Stimulated activated CD4-positive, alpha-beta T cell treated with anti-CD3 and anti-CD28 coated beads, Interleukin-15, amount 100 ng/mL, for 24 hours (primary cell): ENCODE measurements around the gene CDK5.
"Not testable (repeated sequence)": the region's sequence is repeated elsewhere in the genome, so short reads cannot be mapped to it uniquely, and the experiment has no call there.

ENCODE experiments used
- DNase-seq: peaks from one replicate; pipeline ENCODE4 v3.0.0-alpha.2; 2020

CDK5 gene

GRCh38 chr7:151013356-151013732, 44.4 kb downstream of the CDK5 start:
- peak; percentile 44 for DNase-seq

GRCh38 chr7:151012911-151013347, 44.8 kb downstream of the CDK5 start:
- no peak for DNase-seq

- no peak for DNase-seq
Observed at GRCh38 chr7:151012031-151012692, 45.5 kb downstream of the CDK5 start.

- not testable (repeated sequence) for DNase-seq
Observed at GRCh38 chr7:151011616-151012015, 46.1 kb downstream of the CDK5 start.

- no peak for DNase-seq
Observed at GRCh38 chr7:151011097-151011409, 46.6 kb downstream of the CDK5 start.

GRCh38 chr7:151010307-151011096, 47.2 kb downstream of the CDK5 start:
- DNase-seq = peak; percentile 63

GRCh38 chr7:151010037-151010306, 47.7 kb downstream of the CDK5 start:
- no peak for DNase-seq

- DNase-seq = no peak
Observed at GRCh38 chr7:151009327-151010036, 48.2 kb downstream of the CDK5 start.

GRCh38 chr7:151008511-151009323, 49.0 kb downstream of the CDK5 start:
- DNase-seq = peak; percentile 91

- DNase-seq = no peak
Observed at GRCh38 chr7:151008143-151008510, 49.6 kb downstream of the CDK5 start.

GRCh38 chr7:151007469-151007898, 50.2 kb downstream of the CDK5 start:
- no peak for DNase-seq

- DNase-seq = no peak
Observed at GRCh38 chr7:151006590-151007300, 51.0 kb downstream of the CDK5 start.

- no peak for DNase-seq
Observed at GRCh38 chr7:151005566-151005965, 52.1 kb downstream of the CDK5 start.
